T-cell (primary cell): ENCODE measurements around the gene FOXP1. TPM values are rescaled to one million over a fixed set of nuclear protein-coding genes. Genes with fewer than 3 reads are reported as not detected.

Experiments used
- ATAC-seq, 4 experiments: fragments of 200-7000 bp in 3 of 4; fragments of 150-1000 bp in 1 of 4; cut with Tn5 transposase; replicated peaks in 1 of 4; 1 replicate in 3 of 4; 2 replicates in 1 of 4; pipeline ENCODE4 v1.10.0; 2021; ENCODE audit warnings: moderate library complexity in 3 of 4, mild to moderate bottlenecking in 2 of 4, moderate number of reproducible peaks in 1 of 4
- CTCF ChIA-PET, 2 donors: fragments of 300-600 bp; sonication (Branson Sonifier 250); formaldehyde crosslinking; loops; one replicate each; lab custom pipeline; 2022; ENCODE audit warnings: antibody characterized with exemption in 2 of 2; lab: Charles Lee
- POLR2A ChIA-PET, 2 donors: fragments of 300-600 bp; sonication (Branson Sonifier 250); formaldehyde crosslinking; loops; one replicate each; lab custom pipeline; 2022; ENCODE audit warnings: antibody characterized with exemption in 2 of 2; lab: Charles Lee
- DNase-seq, 35 experiments: peaks; one replicate each; pipeline versions ENCODE4 v3.0.0 to v3.0.0-alpha.2; 2013 to 2023
- H3K27ac ChIP-seq: one replicate; pipeline ENCODE4 v1.5.1; 2013; ENCODE audit warnings: low read length
- H3K27me3 ChIP-seq, 2 experiments: replicated peaks in 1 of 2; 1 replicate in 1 of 2; 2 replicates in 1 of 2; pipeline versions ENCODE4 v1.6.1 to v1.7.0; 2013; ENCODE audit warnings: low read length in 1 of 2, mixed read lengths in 1 of 2; ENCODE audit not compliant: control insufficient read depth in 2 of 2, insufficient read depth in 2 of 2; ENCODE audit errors: extremely low read depth in 1 of 2
- H3K36me3 ChIP-seq, 2 donors: 1 replicate in 1 of 2; 2 replicates in 1 of 2; pipeline versions ENCODE4 v1.6.1 to v1.7.0; 2013; ENCODE audit warnings: low read length in 1 of 2; ENCODE audit not compliant: control insufficient read depth in 2 of 2, insufficient read depth in 1 of 2; ENCODE audit errors: extremely low read depth in 1 of 2
- H3K4me1 ChIP-seq, 2 experiments: 1 replicate in 1 of 2; 2 replicates in 1 of 2; pipeline versions ENCODE4 v1.6.1 to v1.7.0; 2013; ENCODE audit warnings: low read length in 2 of 2, mixed read lengths in 1 of 2; ENCODE audit not compliant: insufficient read depth in 2 of 2, control insufficient read depth in 1 of 2; ENCODE audit errors: extremely low read depth in 1 of 2
- H3K4me3 ChIP-seq, 2 donors: 1 replicate in 1 of 2; 2 replicates in 1 of 2; pipeline versions ENCODE4 v1.5.1 to v1.7.0; 2013; ENCODE audit warnings: mild to moderate bottlenecking in 2 of 2, low read length in 1 of 2, moderate library complexity in 1 of 2; ENCODE audit not compliant: control insufficient read depth in 1 of 2; ENCODE audit errors: extremely low read depth in 1 of 2
- H3K9me3 ChIP-seq: 2 replicates; pipeline ENCODE4 v1.7.0; 2013
- H3K27ac Mint-ChIP-seq, 2 donors: one replicate each; pipeline ENCODE4 v1.8.0; 2020 to 2021; ENCODE audit warnings: mild to moderate bottlenecking in 2 of 2, mixed read lengths in 2 of 2
- H3K27me3 Mint-ChIP-seq, 2 donors: one replicate each; pipeline ENCODE4 v1.8.0; 2021 to 2022; ENCODE audit warnings: mixed read lengths in 2 of 2
- H3K36me3 Mint-ChIP-seq: one replicate; pipeline ENCODE4 v1.8.0; 2021; ENCODE audit warnings: mixed read lengths
- H3K4me1 Mint-ChIP-seq, 3 donors: one replicate each; pipeline ENCODE4 v1.8.0; 2020 to 2022; ENCODE audit warnings: mixed read lengths in 3 of 3, mild to moderate bottlenecking in 1 of 3
- H3K4me3 Mint-ChIP-seq, 3 donors: one replicate each; pipeline ENCODE4 v1.8.0; 2020 to 2022; ENCODE audit warnings: mild to moderate bottlenecking in 3 of 3, mixed read lengths in 3 of 3, moderate library complexity in 3 of 3
- H3K9me3 Mint-ChIP-seq, 3 donors: one replicate each; pipeline ENCODE4 v1.8.0; 2020 to 2022; ENCODE audit warnings: mixed read lengths in 3 of 3
- WGBS: methylation state at CpG from one replicate; pipeline ENCODE4 v1.1.5; 2013; ENCODE audit warnings: missing lambda C conversion rate; ENCODE audit not compliant: insufficient coverage; 5-methylcytosine and 5-hydroxymethylcytosine counted together
- total RNA-seq, 35 experiments: library from RNA in 6 of 35; stranded (reverse) in 6 of 35; fragments of 120-200 nt in 1 of 35; gene quantifications; one replicate each; pipeline versions ENCODE4 v1.2.1 to v1.2.4 and lab custom pipeline; 2013 to 2026

FOXP1 gene
- total RNA-seq, 5 donors from 2014 or later (not counting 1 experiment from before 2014, with no cell fraction given), result 258 to 586 (median 290) TPM

DNA sequence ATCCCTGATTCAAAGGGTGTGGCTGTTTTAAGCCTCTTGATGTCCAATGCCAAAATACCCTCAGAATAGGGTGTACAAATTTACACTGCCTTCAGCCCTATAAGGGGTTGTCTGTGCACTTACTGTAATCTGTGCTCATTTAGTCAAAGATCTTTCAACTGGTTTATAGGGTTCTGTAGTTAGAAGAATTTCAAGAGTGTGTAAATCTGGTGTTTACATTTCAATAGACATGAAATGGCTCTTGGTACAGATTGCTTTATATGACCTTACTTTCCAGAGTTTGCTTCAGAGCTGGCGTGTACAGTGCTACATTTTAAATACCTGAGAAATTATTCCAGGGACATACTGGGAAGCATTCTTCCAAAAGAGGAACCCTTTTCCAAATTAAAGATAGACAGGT lies 399.3 kb downstream of the FOXP1 start:
- no peak overlapping the region for H3K27ac ChIP-seq
- no peaks in the 10 kb centered on the region for H3K9me3 ChIP-seq
- H3K27me3 Mint-ChIP-seq, result no peaks in the 10 kb centered on the region
- DNase-seq, result no peak
- no peak overlapping the region for H3K27ac Mint-ChIP-seq
- no peaks in the 10 kb centered on the region for H3K4me1 ChIP-seq
- H3K36me3 Mint-ChIP-seq, result peaks cover 44% of the 10 kb centered on the region
- H3K4me1 Mint-ChIP-seq, result peaks cover 39 to 54% (median 42%) of the 10 kb centered on the region in 3 donors
- no CpG with 5 or more reads among the region's 1 CpG for WGBS
- H3K4me3 Mint-ChIP-seq, result no peak overlapping the region
- H3K4me3 ChIP-seq, result no peak overlapping the region
- no peaks in the 10 kb centered on the region for H3K9me3 Mint-ChIP-seq
- H3K27me3 ChIP-seq, result no peaks in the 10 kb centered on the region
- ChIA-PET CTCF (no interaction called here), POLR2A (interaction anchor here in 1 of 2 donors (0.5 kb wide), 1 partner anchor 43 kb away, joined by 3 read pairs; no protein-coding TSS in a partner anchor)
- peaks cover 1 to 10% of the 10 kb centered on the region in 2 donors for H3K36me3 ChIP-seq
- no peak for ATAC-seq

DNA sequence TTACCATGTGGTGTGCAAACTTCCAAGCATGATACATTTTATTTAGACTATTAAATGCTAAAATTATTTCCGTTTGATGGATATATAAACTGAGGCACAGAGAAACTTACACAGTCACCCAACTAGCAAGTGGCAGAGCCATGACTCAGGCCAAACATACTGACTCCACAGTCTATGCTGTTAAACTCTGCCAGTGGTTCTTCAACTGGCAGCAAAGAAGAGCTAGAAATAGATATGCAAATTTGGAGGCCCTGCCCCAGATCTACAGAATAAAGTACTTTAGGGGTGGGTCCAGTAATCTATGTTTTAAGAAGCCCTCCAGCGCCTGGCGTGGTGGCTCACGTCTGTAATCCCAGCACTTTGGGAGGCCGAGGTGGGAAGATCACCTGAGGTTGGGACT lies 400.0 kb downstream of the FOXP1 start:
- DNase-seq, result no peak
- H3K27me3 Mint-ChIP-seq, result no peaks in the 10 kb centered on the region
- no peak for ATAC-seq
- H3K27ac Mint-ChIP-seq, result no peak overlapping the region
- ChIA-PET CTCF (interaction anchor here in 1 of 2 donors (0.5 kb wide), 1 partner anchor 141 kb away, joined by 3 read pairs; no protein-coding TSS in a partner anchor), POLR2A (no interaction called here)
- WGBS, result 85% methylated on average over 4 of the region's 5 CpGs
- no peaks in the 10 kb centered on the region for H3K9me3 ChIP-seq
- H3K27ac ChIP-seq, result no peak overlapping the region
- H3K36me3 Mint-ChIP-seq, result peaks cover 39% of the 10 kb centered on the region
- H3K4me3 ChIP-seq, result no peak overlapping the region
- peaks cover 3 to 10% of the 10 kb centered on the region in 2 donors for H3K36me3 ChIP-seq
- peaks cover 32 to 47% (median 36%) of the 10 kb centered on the region in 3 donors for H3K4me1 Mint-ChIP-seq
- H3K4me1 ChIP-seq, result no peaks in the 10 kb centered on the region
- H3K9me3 Mint-ChIP-seq, result no peaks in the 10 kb centered on the region
- H3K4me3 Mint-ChIP-seq, result no peak overlapping the region
- no peaks in the 10 kb centered on the region for H3K27me3 ChIP-seq

DNA sequence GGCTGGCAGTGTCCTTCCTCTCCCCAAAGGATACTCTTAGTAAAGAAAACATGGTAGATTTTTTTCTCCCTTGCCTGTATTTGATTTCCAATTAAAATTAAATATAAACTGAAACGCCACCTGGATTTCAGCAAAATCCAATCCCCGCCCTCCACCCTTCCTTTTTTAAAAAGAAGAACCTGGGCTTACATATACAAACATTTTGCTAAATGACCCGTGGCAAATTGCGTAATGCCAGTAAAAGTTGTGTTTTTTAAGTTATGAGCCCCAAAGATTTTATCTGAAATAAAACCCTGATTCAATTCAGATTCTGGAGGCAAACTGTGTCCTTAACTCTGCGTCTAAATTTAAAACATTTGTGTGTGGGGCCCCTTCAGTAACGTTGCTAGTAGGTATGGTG lies 403.0 kb downstream of the FOXP1 start:
- ATAC-seq (no peak), DNase-seq (no peak)
- WGBS, result 100% methylated on average over 2 of the region's 6 CpGs
- no peaks in the 10 kb centered on the region for H3K27me3 Mint-ChIP-seq
- Histone ChIP-seq H3K4me3 (no peak overlapping the region), H3K27ac (no peak overlapping the region), H3K9me3 (no peaks in the 10 kb centered on the region), H3K36me3 (peaks cover 3 to 23% of the 10 kb centered on the region in 2 donors), H3K27me3 (no peaks in the 10 kb centered on the region), H3K4me1 (peaks cover 0 to 3% of the 10 kb centered on the region in 2 experiments)
- ChIA-PET POLR2A (interaction anchor here in 1 of 2 donors (0.6 to 0.7 kb wide), 2 partner anchors 49 to 52 kb away, joined by 3 read pairs; no protein-coding TSS in a partner anchor), CTCF (no interaction called here)
- peaks cover 23 to 37% (median 32%) of the 10 kb centered on the region in 3 donors for H3K4me1 Mint-ChIP-seq
- no peaks in the 10 kb centered on the region for H3K9me3 Mint-ChIP-seq
- H3K4me3 Mint-ChIP-seq, result no peak overlapping the region
- no peak overlapping the region for H3K27ac Mint-ChIP-seq
- peaks cover 41% of the 10 kb centered on the region for H3K36me3 Mint-ChIP-seq

DNA sequence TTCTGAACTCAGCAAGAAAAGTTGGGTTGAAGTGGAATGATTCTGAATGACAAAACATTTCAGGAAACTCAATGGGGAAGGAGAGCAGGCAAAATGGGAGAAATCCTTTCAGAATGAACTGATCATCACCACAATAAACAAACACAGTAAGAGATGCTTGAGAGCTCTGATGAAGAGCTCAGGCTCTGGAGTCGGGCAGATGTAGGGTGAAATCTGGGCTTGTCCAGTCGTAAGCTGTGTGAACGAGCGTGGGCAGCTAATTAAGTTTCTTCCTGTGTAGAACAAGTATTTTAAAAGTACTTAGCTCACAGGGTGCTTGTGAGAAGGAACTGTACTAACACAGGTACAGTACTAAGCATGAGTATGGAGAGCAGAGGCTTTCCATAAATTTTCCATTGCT lies 406.2 kb downstream of the FOXP1 start:
- WGBS, result 80% methylated on average over 1 of the region's 4 CpGs
- H3K27me3 ChIP-seq, result no peaks in the 10 kb centered on the region
- H3K9me3 ChIP-seq, result no peaks in the 10 kb centered on the region
- ChIA-PET CTCF (no interaction called here), POLR2A (no interaction called here)
- H3K36me3 ChIP-seq, result peaks cover 3 to 32% of the 10 kb centered on the region in 2 donors
- no peak overlapping the region for H3K27ac ChIP-seq
- no peak for ATAC-seq
- no peak overlapping the region for H3K4me3 ChIP-seq
- peak overlapping the region in 1 of 2 donors; percentile 33 for H3K27ac Mint-ChIP-seq
- H3K4me3 Mint-ChIP-seq, result no peak overlapping the region
- peaks cover 2 to 3% of the 10 kb centered on the region in 2 experiments for H3K4me1 ChIP-seq
- H3K27me3 Mint-ChIP-seq, result no peaks in the 10 kb centered on the region
- H3K4me1 Mint-ChIP-seq, result peaks cover 28 to 43% (median 42%) of the 10 kb centered on the region in 3 donors
- no peak for DNase-seq
- H3K9me3 Mint-ChIP-seq, result no peaks in the 10 kb centered on the region
- H3K36me3 Mint-ChIP-seq, result peaks cover 49% of the 10 kb centered on the region

DNA sequence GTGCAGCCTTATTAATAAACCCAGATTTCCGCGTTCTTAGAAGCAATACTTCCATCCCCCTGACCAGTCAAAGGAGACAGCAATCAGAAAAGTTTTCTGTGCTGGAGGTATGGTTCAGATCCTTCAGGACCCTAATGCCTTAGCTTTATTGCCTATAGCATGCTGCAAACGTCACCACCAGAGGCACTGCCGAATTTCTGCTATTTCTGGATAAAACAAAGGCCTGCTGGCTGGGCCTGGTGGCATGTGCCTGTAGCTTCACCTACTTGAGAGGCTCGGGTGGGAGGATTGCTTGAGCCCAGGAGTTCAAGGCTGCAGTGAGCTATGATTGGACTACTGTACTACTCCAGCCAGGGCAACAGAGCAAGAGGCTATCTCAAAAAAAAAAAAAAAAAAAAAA lies 407.2 kb downstream of the FOXP1 start:
- Mint-ChIP-seq H3K9me3 (no peaks in the 10 kb centered on the region), H3K36me3 (peaks cover 48% of the 10 kb centered on the region), H3K27me3 (no peaks in the 10 kb centered on the region), H3K4me3 (no peak overlapping the region), H3K27ac (no peak overlapping the region), H3K4me1 (peaks cover 29 to 43% (median 43%) of the 10 kb centered on the region in 3 donors)
- 100% methylated on average over 2 of the region's 5 CpGs for WGBS
- Histone ChIP-seq H3K4me3 (no peak overlapping the region), H3K27ac (no peak overlapping the region), H3K4me1 (peaks cover 2 to 3% of the 10 kb centered on the region in 2 experiments), H3K27me3 (no peaks in the 10 kb centered on the region), H3K36me3 (peaks cover 3 to 37% of the 10 kb centered on the region in 2 donors), H3K9me3 (no peaks in the 10 kb centered on the region)
- ATAC-seq, result no peak
- no peak for DNase-seq
- CTCF ChIA-PET, result no interaction called here
- POLR2A ChIA-PET, result interaction anchor here (0.6 kb wide), 2 partner anchors 15 to 16 kb away, joined by 5 read pairs; no protein-coding TSS in a partner anchor

DNA sequence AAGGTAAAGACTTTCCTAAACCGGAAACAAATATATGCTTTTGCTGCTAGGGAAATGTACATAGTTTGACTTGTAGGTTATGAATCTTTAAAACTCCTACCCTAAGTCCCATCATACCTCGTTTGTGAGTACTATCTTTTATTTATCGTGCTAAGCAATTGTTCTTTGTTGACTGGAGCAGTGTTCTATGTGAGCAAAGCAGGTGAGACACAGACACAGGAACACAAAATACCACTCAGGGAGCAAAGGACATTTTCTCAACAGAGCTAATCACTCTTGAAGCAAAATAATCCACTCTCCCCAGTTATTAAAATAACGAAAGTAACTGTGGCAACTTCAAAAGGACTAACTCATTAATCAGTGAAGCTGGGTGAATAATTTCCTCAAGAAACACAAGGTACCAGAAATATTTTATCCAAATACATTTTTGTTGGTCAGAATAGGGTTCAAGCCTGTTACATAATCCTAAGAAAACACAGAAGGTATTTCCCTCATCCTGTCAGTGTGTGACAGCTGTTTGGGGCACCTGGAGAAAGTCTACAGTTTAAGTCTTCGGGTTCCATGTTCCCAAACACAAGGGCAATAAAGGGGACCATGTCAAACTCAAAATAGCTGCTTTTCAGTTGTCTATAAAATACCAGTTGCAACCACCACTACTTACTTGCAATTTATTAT lies 407.7 kb downstream of the FOXP1 start:
- H3K9me3 ChIP-seq, result no peaks in the 10 kb centered on the region
- ChIA-PET CTCF (interaction anchor here in 1 of 2 donors (0.5 kb wide), 1 partner anchor 59 kb away, joined by 3 read pairs; no protein-coding TSS in a partner anchor), POLR2A (interaction anchor here (0.6 kb wide), 2 partner anchors 15 to 16 kb away, joined by 5 read pairs; no protein-coding TSS in a partner anchor)
- WGBS, result 100% methylated on average over 1 of the region's 5 CpGs
- peaks cover 3 to 37% of the 10 kb centered on the region in 2 donors for H3K36me3 ChIP-seq
- H3K27me3 Mint-ChIP-seq, result no peaks in the 10 kb centered on the region
- no peak for DNase-seq
- no peak overlapping the region for H3K4me3 Mint-ChIP-seq
- H3K36me3 Mint-ChIP-seq, result peaks cover 48% of the 10 kb centered on the region
- H3K4me1 ChIP-seq, result peaks cover 2 to 3% of the 10 kb centered on the region in 2 experiments
- peak overlapping the region in 1 of 2 donors; percentile 45 for H3K27ac Mint-ChIP-seq
- no peak for ATAC-seq
- peaks cover 32 to 43% (median 43%) of the 10 kb centered on the region in 3 donors for H3K4me1 Mint-ChIP-seq
- no peak overlapping the region for H3K4me3 ChIP-seq
- no peak overlapping the region for H3K27ac ChIP-seq
- H3K9me3 Mint-ChIP-seq, result no peaks in the 10 kb centered on the region
- no peaks in the 10 kb centered on the region for H3K27me3 ChIP-seq
